Psoas muscle (tissue), 8 donors: ENCODE results near the gene ZNF688. TPM values are rescaled to one million over a fixed set of nuclear protein-coding genes. Genes with fewer than 3 reads are reported as not detected.

Source experiments
- ATAC-seq, 4 donors: fragments of 200-7000 bp; cut with Tn5 transposase; one replicate each; pipeline ENCODE4 v1.9.1; 2020; ENCODE audit warnings: moderate library complexity in 3 of 4, mild to moderate bottlenecking in 2 of 4
- DNase-seq, 2 donors: peaks; one replicate each; pipeline ENCODE4 v3.0.0-alpha.2; 2020
- H3K27ac ChIP-seq: fragments of 200-600 bp; one replicate; pipeline ENCODE4 v1.8.0; 2022
- H3K27me3 ChIP-seq, 3 donors: fragments of 200-600 bp in 1 of 3; one replicate each; pipeline versions ENCODE4 v1.6.1 to v1.8.0; 2013 to 2022; ENCODE audit warnings: low read length in 2 of 3, mild to moderate bottlenecking in 2 of 3, moderate library complexity in 1 of 3; ENCODE audit not compliant: insufficient read depth in 3 of 3
- H3K36me3 ChIP-seq, 2 donors: fragments of 200-600 bp in 1 of 2; one replicate each; pipeline versions ENCODE4 v1.6.1 to v1.8.0; 2013 to 2022; ENCODE audit warnings: low read depth in 1 of 2, mild to moderate bottlenecking in 1 of 2, moderate library complexity in 1 of 2; ENCODE audit not compliant: insufficient read depth in 1 of 2
- H3K4me1 ChIP-seq: fragments of 200-600 bp; one replicate; pipeline ENCODE4 v1.8.0; 2022
- H3K4me3 ChIP-seq: fragments of 200-600 bp; one replicate; pipeline ENCODE4 v1.8.0; 2022; ENCODE audit warnings: mild to moderate bottlenecking
- H3K9me3 ChIP-seq: fragments of 200-600 bp; one replicate; pipeline ENCODE4 v1.8.0; 2022
- WGBS, 3 donors: extraction: QIAGEN DNeasy Blood & Tissue Kit; methylation state at CpG; one replicate each; pipeline versions ENCODE4 v1.1.6 to v1.1.7; 2013; 5-methylcytosine and 5-hydroxymethylcytosine counted together
- intact Hi-C, 2 donors: fragments of 100-400 bp; cut with DNase I; formaldehyde crosslinking; loops; one replicate each; pipeline versions ENCODE4 v1.11.0 to v1.14.2; 2022
- polyA plus RNA-seq, 3 donors: library from polyadenylated mRNA; stranded (reverse); fragments of 200-250 nt; gene quantifications; one replicate each; pipeline ENCODE4 v1.2.3, GENCODE V29; 2013
- total RNA-seq, 4 donors: library from RNA; stranded (reverse); fragmentation: NEBNext Ultra II Directional in 2 of 4; extraction: Animal tissue kit (Norgen Biotek cat#: 25700) in 2 of 4; gene quantifications; one replicate each; pipeline versions ENCODE4 v1.2.1 to v1.2.4, GENCODE V29; 2021 to 2023
- TF ChIP-seq, protein P1 (sequence below): fragments of 200-600 bp; IDR thresholded peaks from one replicate; pipeline ENCODE4 v1.8.0; 2022; ENCODE audit warnings: antibody characterized with exemption
- donor health status: healthy with polysubstance abuse.
- donor health status: DM: no; HTN: no; CAD: no; lungs with moderate emphysema.
- donor health status: Bipolar disorder and iron deficiency.
- donor health status: healthy.
- donor health status: DM: yes; HTN: yes; CAD: no.
- donor health status: DM: no; HTN: no; CAD: no.
- donor health status: DM: no; HTN: no; CAD: no.
- donor health status: DM: yes; HTN: yes; CAD: no.

ZNF688 gene
- total and polyA plus RNA-seq, 7 donors, result 11.1 to 21.2 (median 14.9) TPM

DNA sequence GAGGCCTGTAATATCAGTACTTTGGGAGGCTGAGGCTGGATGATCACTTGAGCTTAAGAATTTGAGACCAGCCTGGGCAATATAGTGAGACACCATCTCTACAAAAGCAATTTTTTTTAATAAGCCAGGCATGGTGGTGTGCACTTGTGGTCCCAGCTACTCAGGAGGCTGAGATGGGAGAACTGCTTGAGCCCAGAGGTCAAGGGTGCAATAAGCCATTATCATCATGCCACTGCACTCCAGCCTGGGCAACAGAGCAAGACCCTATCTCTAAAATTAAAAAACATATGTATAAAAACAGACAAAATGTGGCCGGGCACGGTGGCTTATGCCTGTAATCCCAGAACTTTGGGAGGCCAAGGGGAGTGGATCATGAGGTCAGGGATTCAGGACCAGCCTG lies 17.1 kb upstream of the ZNF688 start:
- Histone ChIP-seq H3K27me3 (no peaks in the 10 kb centered on the region), H3K4me3 (no peak overlapping the region), H3K9me3 (no peaks in the 10 kb centered on the region), H3K4me1 (peaks cover 11% of the 10 kb centered on the region), H3K36me3 (peaks cover 0 to 14% of the 10 kb centered on the region in 2 donors), H3K27ac (no peak overlapping the region)
- intact Hi-C loops, result loop anchor here in 1 of 2 donors (5.0 kb wide), 1 partner anchor 44 kb away; no protein-coding TSS in a partner anchor
- TF ChIP-seq, protein P1, sequence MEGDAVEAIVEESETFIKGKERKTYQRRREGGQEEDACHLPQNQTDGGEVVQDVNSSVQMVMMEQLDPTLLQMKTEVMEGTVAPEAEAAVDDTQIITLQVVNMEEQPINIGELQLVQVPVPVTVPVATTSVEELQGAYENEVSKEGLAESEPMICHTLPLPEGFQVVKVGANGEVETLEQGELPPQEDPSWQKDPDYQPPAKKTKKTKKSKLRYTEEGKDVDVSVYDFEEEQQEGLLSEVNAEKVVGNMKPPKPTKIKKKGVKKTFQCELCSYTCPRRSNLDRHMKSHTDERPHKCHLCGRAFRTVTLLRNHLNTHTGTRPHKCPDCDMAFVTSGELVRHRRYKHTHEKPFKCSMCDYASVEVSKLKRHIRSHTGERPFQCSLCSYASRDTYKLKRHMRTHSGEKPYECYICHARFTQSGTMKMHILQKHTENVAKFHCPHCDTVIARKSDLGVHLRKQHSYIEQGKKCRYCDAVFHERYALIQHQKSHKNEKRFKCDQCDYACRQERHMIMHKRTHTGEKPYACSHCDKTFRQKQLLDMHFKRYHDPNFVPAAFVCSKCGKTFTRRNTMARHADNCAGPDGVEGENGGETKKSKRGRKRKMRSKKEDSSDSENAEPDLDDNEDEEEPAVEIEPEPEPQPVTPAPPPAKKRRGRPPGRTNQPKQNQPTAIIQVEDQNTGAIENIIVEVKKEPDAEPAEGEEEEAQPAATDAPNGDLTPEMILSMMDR, result no peak
- 81 to 89% (median 84%) methylated on average over 2 of the region's 2 CpGs for WGBS, 3 donors
- no peak for ATAC-seq
- DNase-seq, result no peak

DNA sequence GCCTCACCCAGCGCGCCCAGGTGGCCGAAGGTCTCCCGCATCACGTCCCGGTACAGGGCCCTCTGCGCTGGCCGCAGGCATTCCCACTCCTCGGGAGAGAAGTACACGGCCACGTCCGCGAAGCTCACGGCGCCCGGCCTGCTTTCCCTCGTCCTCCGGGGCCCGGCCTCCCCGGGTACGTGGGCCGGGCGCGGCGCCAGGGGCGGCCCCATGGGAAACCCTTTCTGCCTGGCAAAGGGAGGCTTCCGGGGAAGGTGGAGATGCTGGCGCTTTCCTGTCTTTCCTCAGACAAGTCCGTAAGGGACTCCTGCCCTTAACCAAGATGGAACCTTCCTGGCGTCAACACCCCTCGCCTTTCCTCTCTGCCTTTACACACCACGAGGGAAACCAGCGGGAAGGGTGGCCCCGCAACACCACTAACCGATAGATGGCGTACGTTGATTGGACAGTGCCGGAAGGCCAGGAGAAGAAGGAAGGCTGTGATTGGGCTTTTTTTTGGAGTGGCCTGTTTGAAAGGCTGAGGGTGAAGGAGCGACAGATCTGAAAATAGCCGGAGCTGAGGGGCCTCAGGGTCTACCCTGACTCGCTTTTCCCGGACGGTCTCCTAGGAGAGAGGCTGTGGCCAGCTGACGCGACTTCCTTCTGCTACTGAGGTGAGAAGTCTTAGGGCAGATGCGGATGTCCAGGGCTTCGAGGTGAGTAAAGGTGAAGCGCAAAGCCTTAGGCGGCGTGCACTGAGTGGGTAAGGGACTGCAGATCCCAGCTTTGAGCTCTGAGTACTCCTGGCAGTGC lies 14.1 kb upstream of the ZNF688 start, which contains the start of gene ZNF785:
Gene ZNF785 (minus strand): TSS at position 298 of the 792 bp plus-strand sequence. CDS start 86 bp downstream, at position 212.
- peak; percentile 96 to 97 for DNase-seq
- 0 to 1% (median 1%) methylated on average over 46 to 50 of the region's 50 CpGs for WGBS, 3 donors
- H3K36me3 ChIP-seq, result peaks cover 7 to 45% of the 10 kb centered on the region in 2 donors
- H3K27ac ChIP-seq, result peak within 1 kb of the TSS; percentile 87
- H3K9me3 ChIP-seq, result no peaks in the 10 kb centered on the region
- H3K4me3 ChIP-seq, result peak within 1 kb of the TSS; percentile 81
- intact Hi-C loops, result loop anchor here in 1 of 2 donors (1.0 to 5.0 kb wide), 3 partner anchors 27 to 51 kb away; partner anchors contain the start of genes ZNF747 and ZNF764
- peak; percentile 99 to 100 (median 100) for ATAC-seq
- no peaks in the 10 kb centered on the region for H3K27me3 ChIP-seq
- TF ChIP-seq, protein P1, result peak; percentile 10
- H3K4me1 ChIP-seq, result peaks cover 11% of the 10 kb centered on the region

DNA sequence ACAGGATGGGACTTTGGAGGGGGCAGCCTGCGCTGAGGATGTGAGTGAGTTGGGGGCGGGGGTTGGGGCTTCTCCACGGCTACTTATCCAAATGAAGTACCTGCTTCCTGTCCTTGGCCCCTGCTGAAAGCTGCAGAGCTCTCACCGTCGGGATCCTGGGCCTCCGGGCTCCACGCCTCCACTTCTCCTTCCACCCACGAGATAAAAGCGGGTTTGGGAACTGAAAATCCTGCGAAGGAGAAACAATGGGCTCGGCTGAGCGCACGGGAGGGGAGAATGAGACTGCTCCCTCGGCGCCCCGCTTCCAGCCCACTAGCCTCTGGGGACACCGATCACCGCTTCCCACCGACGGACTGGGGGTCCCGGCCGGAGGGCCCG lies 13.5 kb upstream of the ZNF688 start:
- no peaks in the 10 kb centered on the region for H3K27me3 ChIP-seq
- intact Hi-C loops, result loop anchor here in 1 of 2 donors (1.0 to 5.0 kb wide), 3 partner anchors 27 to 50 kb away; partner anchors contain the start of genes ZNF747 and ZNF764
- peak in 2 of 4 donors; percentile 1 to 2 for ATAC-seq
- H3K4me3 ChIP-seq, result peak overlapping the region; percentile 81
- peak overlapping the region; percentile 87 for H3K27ac ChIP-seq
- H3K4me1 ChIP-seq, result peaks cover 11% of the 10 kb centered on the region
- WGBS, 3 donors, result 1 to 4% (median 2%) methylated on average over 19 to 23 of the region's 23 CpGs
- H3K9me3 ChIP-seq, result no peaks in the 10 kb centered on the region
- no peak for DNase-seq
- peaks cover 7 to 48% of the 10 kb centered on the region in 2 donors for H3K36me3 ChIP-seq
- TF ChIP-seq, protein P1, result no peak

DNA sequence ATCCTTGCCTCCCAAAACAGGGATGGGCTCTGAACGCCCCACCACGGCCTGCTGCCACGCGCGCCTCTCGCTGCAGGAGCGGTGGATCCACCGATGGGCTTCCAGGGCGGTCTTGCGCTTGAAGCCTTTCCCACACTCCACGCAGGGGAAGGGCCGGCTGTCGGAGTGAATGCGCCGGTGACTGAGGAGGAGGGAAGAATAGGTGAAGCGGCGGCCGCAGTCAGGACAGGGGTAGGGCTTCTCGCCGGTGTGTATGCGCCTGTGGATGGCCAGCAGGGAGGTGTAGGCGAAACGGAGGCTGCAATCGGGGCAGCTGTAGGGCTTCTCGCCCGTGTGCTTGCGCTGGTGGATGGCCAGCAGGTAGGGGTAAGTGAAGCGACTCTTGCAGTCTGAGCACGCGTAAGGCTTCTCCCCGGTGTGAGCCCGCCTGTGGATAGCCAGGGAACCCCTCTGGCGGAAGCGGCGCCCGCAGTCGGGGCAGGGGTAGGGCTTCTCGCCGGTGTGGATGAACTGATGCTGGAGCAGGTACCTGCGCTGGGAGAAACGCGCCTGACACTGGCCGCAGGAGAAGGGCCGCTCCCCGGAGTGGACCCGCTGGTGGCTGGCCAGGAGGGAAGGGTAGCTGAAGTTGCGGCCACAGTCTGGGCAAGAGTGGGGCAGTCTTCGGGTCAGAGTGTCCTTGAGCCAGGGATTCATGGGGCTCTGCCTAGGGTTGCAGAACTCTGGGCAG lies 11.3 kb upstream of the ZNF688 start:
- no peak for ATAC-seq
- Histone ChIP-seq H3K4me1 (peaks cover 11% of the 10 kb centered on the region), H3K36me3 (peaks cover 7 to 64% of the 10 kb centered on the region in 2 donors), H3K27ac (no peak overlapping the region), H3K9me3 (no peaks in the 10 kb centered on the region), H3K27me3 (no peaks in the 10 kb centered on the region), H3K4me3 (no peak overlapping the region)
- 94 to 95% (median 95%) methylated on average over 48 of the region's 48 CpGs for WGBS, 3 donors
- intact Hi-C loops, result no loop called here
- no peak for DNase-seq
- TF ChIP-seq, protein P1, result no peak
